HG02885 (cell line): ENCODE data around the gene CDHR1.

Experiments used
- ATAC-seq: cut with Tn5 transposase; IDR thresholded peaks from one replicate; pipeline ENCODE4 v1.9.1; 2021; ENCODE audit warnings: mild to moderate bottlenecking; ENCODE audit not compliant: unreplicated experiment, poor library complexity

Gene CDHR1

GRCh38 chr10:84224411-84225028 is 30.2 kb downstream of the CDHR1 start:
- ATAC-seq, result no peak

GRCh38 chr10:84225427-84226173 is 31.3 kb downstream of the CDHR1 start, which contains the start of gene LRIT2:
Gene LRIT2 (minus strand): TSS chr10:84225544. CDS start chr10:84225520, 24 bp downstream.
- no peak for ATAC-seq

DNA sequence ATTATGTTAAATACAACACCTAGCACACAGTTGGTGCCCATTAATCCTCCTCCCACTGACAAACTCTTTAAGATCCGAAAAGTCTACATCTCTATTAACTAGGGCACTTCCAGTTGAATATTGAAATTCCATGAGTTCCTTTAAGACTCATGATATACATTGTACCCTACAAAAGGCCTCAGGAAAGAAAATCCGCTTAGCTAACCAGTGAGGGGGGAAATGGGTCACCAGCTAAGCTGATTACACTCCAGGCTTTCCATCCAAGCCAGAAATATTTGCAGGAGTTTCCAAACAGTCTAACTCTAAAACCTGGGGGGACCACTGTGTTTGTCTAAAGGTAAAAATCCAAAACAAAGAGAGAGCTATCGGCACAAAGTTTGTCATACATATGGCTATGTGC is 32.3 kb downstream of the CDHR1 start:
- no peak for ATAC-seq

DNA sequence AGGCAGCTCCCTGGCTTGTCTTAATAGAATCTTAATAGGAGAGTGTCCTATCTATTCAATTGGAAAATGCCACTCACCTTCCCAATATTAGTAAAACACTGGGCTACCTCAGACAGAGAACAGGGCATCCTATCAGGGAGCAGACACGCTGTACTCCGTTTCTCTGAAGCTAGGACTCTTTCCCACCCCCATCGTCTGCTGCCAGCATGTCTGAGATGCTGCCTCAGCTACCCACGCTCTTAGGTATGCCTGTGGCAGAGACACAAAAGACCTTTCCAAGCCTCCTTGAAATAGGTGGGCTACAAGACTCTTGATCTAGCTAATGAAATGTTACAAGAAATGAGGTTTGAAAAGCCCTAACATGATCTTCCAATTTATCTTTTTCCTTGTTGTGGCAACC is 33.5 kb downstream of the CDHR1 start:
- no peak for ATAC-seq

- ATAC-seq, result no peak
Observed at GRCh38 chr10:84230359-84230758, 36.0 kb downstream of the CDHR1 start.

DNA sequence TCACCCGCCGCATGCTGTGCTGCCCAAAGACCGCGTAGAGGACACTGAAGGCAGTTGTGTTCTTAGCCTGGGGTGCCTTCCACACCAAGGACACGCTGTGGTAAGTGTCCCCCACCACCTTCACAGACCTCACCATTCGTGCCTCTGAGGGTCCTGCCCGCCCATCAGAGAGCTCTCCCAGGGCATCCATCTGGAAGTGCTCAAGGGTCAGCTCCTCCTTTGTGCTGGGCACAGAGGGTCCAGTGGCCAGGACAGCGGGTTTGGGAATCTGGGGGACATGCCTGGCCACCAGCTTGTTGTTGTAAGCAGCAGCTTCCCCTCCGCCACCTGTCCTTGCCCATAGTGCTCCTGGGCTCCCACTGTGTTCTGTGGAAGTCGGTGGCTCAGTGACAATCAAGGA is 38.0 kb downstream of the CDHR1 start:
- no peak for ATAC-seq

DNA sequence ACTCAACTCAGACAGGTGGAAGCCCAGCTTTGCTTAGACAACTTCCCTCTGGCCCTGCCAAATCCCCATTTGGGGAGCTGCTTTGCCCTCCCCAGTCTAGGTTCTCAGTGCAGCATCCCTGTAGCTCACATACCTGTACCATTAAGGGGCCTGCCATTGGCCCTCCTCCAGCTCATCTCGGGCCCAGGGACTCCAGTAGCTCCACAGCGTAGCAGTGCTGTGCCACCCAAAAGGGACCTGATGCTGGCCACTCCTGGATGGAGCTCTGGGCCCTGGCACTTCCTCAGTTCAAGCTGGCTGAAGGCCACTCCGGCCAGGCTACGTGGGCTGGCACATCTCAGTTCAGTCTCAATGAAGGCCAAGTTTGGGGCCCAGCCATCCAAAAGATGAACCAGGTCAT is 39.6 kb downstream of the CDHR1 start:
- no peak for ATAC-seq

DNA sequence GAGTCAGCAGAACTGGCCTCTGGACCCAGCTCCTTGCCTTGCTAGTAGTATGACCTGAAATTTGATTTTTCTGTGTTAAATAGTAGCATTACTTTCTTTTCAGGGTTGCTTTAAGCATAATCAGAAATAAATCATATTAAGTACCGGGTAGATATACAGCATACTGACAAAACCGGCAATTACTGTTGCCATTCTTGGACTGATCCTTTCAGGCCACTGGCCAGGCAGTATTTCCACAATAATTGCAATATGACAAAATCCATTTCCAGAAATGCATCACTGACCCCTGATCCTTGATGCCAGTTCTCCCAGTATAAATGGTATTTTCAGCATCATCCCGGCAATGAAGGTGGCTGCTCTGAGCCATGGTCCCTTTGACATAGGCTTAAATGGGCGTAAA is 40.1 kb downstream of the CDHR1 start:
- no peak for ATAC-seq

GRCh38 chr10:84235096-84235495 is 40.8 kb downstream of the CDHR1 start:
- no peak for ATAC-seq

GRCh38 chr10:84236807-84237198 is 42.5 kb downstream of the CDHR1 start:
- ATAC-seq, result no peak

DNA sequence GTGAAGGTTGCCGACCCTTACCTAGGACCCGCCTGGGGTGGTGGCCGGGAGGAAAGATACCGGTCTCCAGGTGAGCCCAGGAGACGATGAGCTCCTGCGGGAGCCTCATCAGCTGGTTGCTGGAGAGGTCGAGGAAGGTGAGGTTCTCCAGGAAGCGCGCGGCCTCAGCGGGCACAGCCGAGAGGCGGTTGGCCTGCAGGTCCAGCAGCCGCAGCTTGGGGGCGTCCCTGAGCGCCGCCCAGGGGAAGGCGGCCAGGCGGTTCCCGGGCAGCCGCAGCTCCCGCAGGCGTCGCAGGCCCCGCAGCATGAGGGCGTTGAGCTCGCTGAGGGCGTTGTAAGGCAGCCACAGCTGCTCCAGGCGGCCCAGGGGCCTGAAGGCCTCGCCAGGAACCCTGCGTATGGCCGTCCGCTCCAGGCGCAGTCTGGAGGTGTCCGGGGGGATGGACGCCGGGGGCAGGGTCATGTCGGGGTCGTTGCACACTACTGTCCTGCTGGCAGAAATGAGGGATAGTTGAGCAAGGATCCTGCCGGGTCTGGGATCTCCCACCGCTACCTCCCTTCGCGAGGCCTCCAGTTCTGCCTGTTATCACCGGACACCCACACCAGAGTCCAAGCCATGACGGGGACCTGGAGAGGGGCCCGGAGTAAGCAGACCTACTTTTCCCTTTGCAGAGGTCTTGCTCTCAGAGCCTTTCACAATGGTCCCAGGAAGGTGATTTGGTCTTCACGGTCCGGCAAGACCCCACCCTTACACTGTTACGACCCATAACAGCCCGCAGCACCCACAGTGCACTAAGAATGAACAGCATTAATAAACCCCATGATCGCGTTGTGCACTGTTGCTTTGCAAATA is 43.1 kb downstream of the CDHR1 start:
- no peak for ATAC-seq

DNA sequence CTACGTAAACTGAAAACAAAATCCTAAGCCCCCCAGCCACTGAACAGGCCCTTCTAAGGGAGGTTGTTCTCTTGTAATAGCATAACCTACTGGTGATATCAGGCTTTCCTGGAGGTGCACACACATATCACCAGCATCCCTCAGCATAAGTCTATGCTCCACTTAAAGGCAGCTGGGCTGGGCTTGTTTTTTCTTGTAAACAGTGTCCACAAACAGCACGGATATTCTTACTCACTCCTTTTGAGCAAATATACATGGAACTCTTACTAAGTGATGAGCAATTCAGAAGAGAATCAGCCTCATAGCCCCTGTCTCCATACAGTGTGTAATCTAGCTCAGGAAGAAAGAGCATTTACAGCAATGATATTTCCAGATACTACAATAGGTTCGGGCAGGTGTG is 44.6 kb downstream of the CDHR1 start:
- ATAC-seq, result no peak

DNA sequence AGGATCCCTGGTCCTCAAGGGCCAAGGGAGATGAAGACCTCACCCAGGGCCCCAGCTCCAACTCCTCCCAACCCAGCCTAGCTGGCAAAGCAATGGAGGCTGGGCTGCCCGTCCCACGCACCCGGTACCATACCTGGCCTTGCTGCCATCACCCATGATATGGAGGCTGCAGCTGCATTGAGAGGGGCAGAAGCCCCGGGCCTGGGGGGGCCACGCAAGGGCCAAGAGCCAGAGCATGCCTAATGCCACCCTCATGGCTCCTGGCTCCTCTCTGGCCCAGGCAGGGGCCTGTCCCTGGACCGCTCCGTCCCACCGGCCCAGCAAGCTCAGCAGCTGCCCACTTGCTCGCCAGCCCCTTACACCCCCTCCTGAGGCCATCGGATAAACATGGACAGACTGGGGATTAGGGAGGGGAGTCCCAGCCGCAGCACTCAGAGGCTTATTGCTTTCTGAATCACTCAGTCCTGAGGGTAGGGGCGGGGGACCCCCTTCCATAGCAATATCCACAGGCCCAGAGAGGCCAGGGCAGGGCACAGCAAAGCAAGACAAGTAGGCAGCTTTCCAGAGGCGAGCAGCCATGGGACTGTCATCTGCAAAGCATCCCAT is 47.0 kb downstream of the CDHR1 start, which contains the start of gene LRIT1:
Gene LRIT1 (minus strand): TSS at position 362 of the 606 bp plus-strand sequence. CDS start 107 bp downstream, at position 255.
- no peak for ATAC-seq

- ATAC-seq, result no peak
Observed at GRCh38 chr10:84243759-84244158, 49.4 kb downstream of the CDHR1 start.

DNA sequence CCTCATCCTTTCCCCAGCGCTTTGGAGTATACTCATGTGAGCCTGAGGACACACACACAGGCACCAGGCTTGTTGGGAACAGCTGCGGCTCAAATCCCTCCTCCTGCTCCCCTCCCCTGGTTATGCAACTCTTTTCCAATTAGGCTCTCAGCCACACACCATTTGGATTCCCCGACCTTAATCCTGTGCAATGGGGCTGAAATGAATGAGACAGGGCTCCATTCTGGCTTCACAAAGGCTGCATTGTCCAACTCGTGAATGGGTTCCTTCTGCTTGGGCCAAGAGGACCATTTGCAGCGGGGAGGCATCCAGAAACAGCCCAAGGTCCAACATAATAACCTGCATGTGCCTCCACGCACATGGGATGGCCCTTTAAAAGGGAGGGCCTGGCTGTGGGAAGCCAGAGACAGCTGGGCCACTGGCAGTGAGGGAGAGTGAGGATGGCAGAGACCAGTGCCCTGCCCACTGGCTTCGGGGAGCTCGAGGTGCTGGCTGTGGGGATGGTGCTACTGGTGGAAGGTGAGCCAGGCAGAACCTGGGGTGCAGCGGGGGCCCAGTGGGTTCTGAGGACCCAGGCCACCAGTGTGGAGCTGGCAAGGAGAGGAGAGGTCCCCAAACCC is 50.4 kb downstream of the CDHR1 start, which contains the start of gene RGR:
Gene RGR (plus strand): TSS at position 403 of the 620 bp plus-strand sequence. CDS start 38 bp downstream, at position 441.
- no peak for ATAC-seq

DNA sequence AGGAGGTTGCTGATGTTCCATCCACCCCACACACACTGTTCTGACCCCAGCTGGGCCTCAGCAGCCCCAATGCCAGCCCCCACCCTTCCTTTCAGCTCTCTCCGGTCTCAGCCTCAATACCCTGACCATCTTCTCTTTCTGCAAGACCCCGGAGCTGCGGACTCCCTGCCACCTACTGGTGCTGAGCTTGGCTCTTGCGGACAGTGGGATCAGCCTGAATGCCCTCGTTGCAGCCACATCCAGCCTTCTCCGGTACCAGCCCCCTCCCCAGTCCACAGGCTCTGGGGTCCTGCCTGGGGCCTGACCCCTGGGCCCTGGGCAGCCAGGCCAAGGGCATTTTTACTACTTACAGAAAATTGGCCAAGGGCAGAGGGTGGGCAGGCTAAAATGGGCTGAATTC is 53.2 kb downstream of the CDHR1 start:
- ATAC-seq, result no peak

DNA sequence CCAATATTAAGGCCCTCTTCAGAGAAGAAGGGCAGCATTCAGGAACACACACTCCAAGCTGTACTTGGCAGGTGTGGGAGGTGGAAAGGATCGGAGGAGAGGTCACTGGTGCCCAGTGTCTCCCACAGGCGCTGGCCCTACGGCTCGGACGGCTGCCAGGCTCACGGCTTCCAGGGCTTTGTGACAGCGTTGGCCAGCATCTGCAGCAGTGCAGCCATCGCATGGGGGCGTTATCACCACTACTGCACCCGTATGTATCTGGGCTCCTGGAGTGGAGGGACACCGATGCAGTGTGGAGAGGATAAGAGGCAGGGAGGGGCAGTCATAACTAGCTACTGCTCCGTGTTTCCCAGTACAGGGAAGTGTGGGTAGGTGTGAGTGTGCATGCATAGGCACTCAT is 54.5 kb downstream of the CDHR1 start:
- no peak for ATAC-seq

DNA sequence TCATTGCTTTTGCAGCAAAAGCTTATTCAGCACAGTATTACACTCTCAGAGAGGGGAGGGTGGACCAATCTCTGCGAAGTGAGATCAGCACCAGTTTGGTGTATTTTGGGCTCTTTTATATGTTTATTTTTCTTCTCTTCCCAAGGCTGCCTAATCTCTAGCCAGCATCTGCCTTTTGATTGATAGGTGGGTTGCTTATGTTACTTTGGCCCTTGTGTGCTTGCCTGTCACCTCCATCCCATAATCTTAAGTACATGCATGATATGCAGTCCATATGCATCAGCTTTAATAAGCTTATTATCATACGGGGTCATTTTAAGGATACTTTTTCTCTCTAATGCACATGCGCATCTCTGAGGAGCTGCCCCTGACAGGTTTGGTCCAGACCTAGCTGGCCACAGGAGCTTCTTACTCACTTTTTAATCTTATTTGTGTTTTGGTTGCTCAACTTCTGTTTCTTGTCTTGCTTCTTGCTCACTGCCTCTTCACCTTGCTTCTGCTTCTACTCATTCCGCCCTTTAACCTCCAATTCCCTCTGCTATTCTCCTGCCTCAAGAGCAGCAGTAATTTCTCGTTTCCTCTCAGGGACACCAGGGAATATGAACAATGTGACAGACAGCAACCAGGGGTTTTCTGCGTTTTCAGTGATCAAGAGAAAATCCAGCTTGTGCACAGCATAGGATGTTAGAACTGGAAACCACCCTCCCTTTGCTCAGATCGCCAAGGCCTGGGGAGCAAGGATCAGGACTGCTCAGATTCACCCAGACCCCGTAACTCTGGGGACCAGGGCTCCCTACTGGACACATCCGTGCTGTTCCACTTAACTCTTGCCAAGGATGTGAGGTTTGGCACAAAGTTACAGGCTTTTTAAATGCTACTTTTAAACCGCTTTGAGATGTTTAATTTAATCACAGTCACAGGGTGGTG is 60.5 kb downstream of the CDHR1 start:
- no peak for ATAC-seq
